C4-2B (cell line): ENCODE measurements around the gene IKZF2.

ENCODE experiments used
- H3K27ac ChIP-seq: fragments of 450-650 bp; 2 replicates; pipeline ENCODE4 v1.5.1; 2017
- CTCF ChIP-seq: fragments of 450-650 bp; conservative IDR thresholded peaks from 2 replicates; pipeline ENCODE4 v1.5.1; 2017; ENCODE audit warnings: mild to moderate bottlenecking
- ZFX ChIP-seq: fragments of 450-650 bp; IDR thresholded peaks from 2 replicates; pipeline ENCODE4 v1.6.1; 2017

The IKZF2 gene

GRCh38 chr2:213011505-213011904 lies 139.9 kb downstream of the IKZF2 start:
- TF ChIP-seq ZFX (no peak), CTCF (no peak)

GRCh38 chr2:213010106-213010779 lies 141.2 kb downstream of the IKZF2 start:
- TF ChIP-seq ZFX = no peak
- no peak for TF ChIP-seq CTCF
- H3K27ac ChIP-seq = no peak overlapping the region

More at GRCh38 chr2:213011505-213011904, 139.9 kb downstream of the IKZF2 start:
- H3K27ac ChIP-seq = no peak overlapping the region

- TF ChIP-seq ZFX (no peak), CTCF (no peak)
- no peak overlapping the region for H3K27ac ChIP-seq
Measured at GRCh38 chr2:213007290-213007838, 144.0 kb downstream of the IKZF2 start.

GRCh38 chr2:213004197-213004821 lies 147.1 kb downstream of the IKZF2 start:
- no peak for TF ChIP-seq CTCF
- no peak for TF ChIP-seq ZFX
- no peak overlapping the region for H3K27ac ChIP-seq

- no peak overlapping the region for H3K27ac ChIP-seq
- no peak for TF ChIP-seq ZFX
- TF ChIP-seq CTCF = no peak
Measured at GRCh38 chr2:213002383-213002782, 149.0 kb downstream of the IKZF2 start.

GRCh38 chr2:213001297-213001910 lies 150.0 kb downstream of the IKZF2 start:
- H3K27ac ChIP-seq = no peak overlapping the region
- TF ChIP-seq CTCF (no peak), ZFX (no peak)
